Neural progenitor cell (in vitro differentiated cells): ENCODE data around the gene BTBD9. TPM values are rescaled to one million over a fixed set of nuclear protein-coding genes. Genes with fewer than 3 reads are reported as not detected.

Experiments
- DNase-seq: peaks from one replicate; pipeline ENCODE4 v3.0.0-alpha.2; 2016; ENCODE audit warnings: low spot score
- H2AFZ ChIP-seq: fragments of 200-600 bp; sonication (generic); replicated peaks from 2 replicates; pipeline ENCODE4 v1.6.1; 2016; ENCODE audit warnings: antibody characterized with exemption
- H3F3A ChIP-seq: fragments of 200-600 bp; sonication (generic); 2 replicates; pipeline ENCODE4 v1.6.1; 2016; ENCODE audit warnings: antibody characterized with exemption, low read depth
- H3K27ac ChIP-seq: fragments of 200-600 bp; sonication (generic); 2 replicates; pipeline ENCODE4 v1.5.1; 2016; ENCODE audit warnings: mild to moderate bottlenecking
- H3K27me3 ChIP-seq: fragments of 200-600 bp; sonication (generic); 2 replicates; pipeline ENCODE4 v1.6.1; 2016; ENCODE audit warnings: mild to moderate bottlenecking, moderate library complexity
- H3K36me3 ChIP-seq: fragments of 200-600 bp; sonication (generic); 2 replicates; pipeline ENCODE4 v1.5.1; 2016
- H3K4me1 ChIP-seq: fragments of 200-600 bp; sonication (generic); 2 replicates; pipeline ENCODE4 v1.6.1; 2016; ENCODE audit warnings: mixed run types
- H3K4me2 ChIP-seq: fragments of 200-600 bp; sonication (generic); 2 replicates; pipeline ENCODE4 v1.6.1; 2016
- H3K4me3 ChIP-seq: fragments of 200-600 bp; sonication (generic); 2 replicates; pipeline ENCODE4 v1.5.1; 2016
- H3K79me2 ChIP-seq: fragments of 200-600 bp; sonication (generic); 2 replicates; pipeline ENCODE4 v1.6.1; 2016; ENCODE audit warnings: low read depth
- H3K9ac ChIP-seq: fragments of 200-600 bp; sonication (generic); 2 replicates; pipeline ENCODE4 v1.6.1; 2016
- H3K9me3 ChIP-seq: fragments of 200-600 bp; sonication (generic); 2 replicates; pipeline ENCODE4 v1.5.1; 2016; ENCODE audit warnings: low read depth
- H4K20me1 ChIP-seq: fragments of 200-600 bp; sonication (generic); 2 replicates; pipeline ENCODE4 v1.6.1; 2016; ENCODE audit warnings: low read depth
- H3K27ac Mint-ChIP-seq: 3 replicates; pipeline ENCODE4 v1.8.0; 2021; ENCODE audit warnings: mixed read lengths
- H3K27me3 Mint-ChIP-seq: 2 replicates; pipeline ENCODE4 v1.8.0; 2022; ENCODE audit warnings: low read depth, mild to moderate bottlenecking, inconsistent platforms, moderate library complexity, mixed read lengths; ENCODE audit not compliant: insufficient read depth
- H3K36me3 Mint-ChIP-seq: 3 replicates; pipeline ENCODE4 v1.8.0; 2021; ENCODE audit warnings: mixed read lengths
- H3K4me1 Mint-ChIP-seq: 3 replicates; pipeline ENCODE4 v1.8.0; 2021; ENCODE audit warnings: mixed read lengths
- H3K4me3 Mint-ChIP-seq: 3 replicates; pipeline ENCODE4 v1.8.0; 2021; ENCODE audit warnings: mild to moderate bottlenecking, moderate library complexity, mixed read lengths
- H3K9me3 Mint-ChIP-seq: 3 replicates; pipeline ENCODE4 v1.8.0; 2020; ENCODE audit warnings: mixed read lengths
- CTCF ChIP-seq: fragments of 200-600 bp; sonication (generic); IDR thresholded peaks from 2 replicates; pipeline ENCODE4 v1.5.1; 2017; ENCODE audit warnings: antibody characterized with exemption, mild to moderate bottlenecking
- EZH2 ChIP-seq: fragments of 200-600 bp; sonication (generic); IDR thresholded peaks from 2 replicates; pipeline ENCODE4 v1.6.1; 2017; ENCODE audit warnings: antibody characterized with exemption, mild to moderate bottlenecking, moderate library complexity
- EZH2phosphoT487 ChIP-seq: fragments of 200-600 bp; sonication (generic); IDR thresholded peaks from 2 replicates; pipeline ENCODE4 v1.6.1; 2017; ENCODE audit warnings: antibody characterized with exemption
- total RNA-seq: library from RNA; depleted of rRNA; stranded (reverse); fragments of >200 nt; gene quantifications from 2 replicates; pipeline ENCODE4 v1.2.3, GENCODE V29; 2015; ENCODE audit warnings: low replicate concordance

BTBD9 gene
- total RNA-seq, 1 donor from 2014 or later: 16.9 TPM

DNA sequence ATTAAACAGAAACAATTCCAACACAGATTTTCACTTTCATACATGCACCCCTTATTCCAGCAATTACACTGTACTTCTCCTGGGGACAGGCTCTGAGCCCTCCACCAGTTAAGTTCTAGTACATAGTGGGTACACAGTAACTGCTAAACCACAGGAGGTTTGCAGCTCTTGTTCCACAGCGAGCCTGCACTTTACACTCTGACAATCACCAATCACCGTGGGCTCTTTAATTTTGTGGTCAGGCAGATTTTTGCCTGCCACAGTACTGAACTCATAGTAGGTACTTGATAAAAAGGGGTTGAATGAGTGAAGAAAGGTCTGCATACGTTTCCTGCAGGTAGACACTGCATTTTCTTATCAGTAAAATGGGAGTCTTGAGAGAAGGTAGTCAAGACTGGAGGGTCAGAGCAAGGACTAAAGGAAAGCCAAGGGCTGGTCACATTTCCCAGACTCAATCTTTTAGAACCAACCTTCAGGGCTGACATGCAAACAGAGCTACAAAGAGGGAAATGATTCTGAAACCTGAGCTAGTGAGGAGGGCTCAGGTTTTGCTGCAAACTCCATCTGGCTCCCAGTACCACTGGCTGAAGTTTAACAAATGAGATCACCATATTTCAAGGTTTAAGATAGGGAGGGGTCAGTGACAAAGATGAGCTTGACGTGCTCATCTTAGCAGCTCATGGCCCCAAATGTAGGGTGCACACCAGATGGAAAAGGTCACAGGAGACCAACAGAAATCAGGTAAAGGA is 404.6 kb downstream of the BTBD9 start:
- no peak for DNase-seq
- H3F3A ChIP-seq: peaks cover 7% of the 10 kb centered on the region
- no peaks in the 10 kb centered on the region for H3K9me3 ChIP-seq
- H3K27me3 ChIP-seq: no peaks in the 10 kb centered on the region
- no peaks in the 10 kb centered on the region for H3K36me3 Mint-ChIP-seq
- no peak overlapping the region for H2AFZ ChIP-seq
- no peak overlapping the region for H3K27ac Mint-ChIP-seq
- peaks cover 2% of the 10 kb centered on the region for H3K27me3 Mint-ChIP-seq
- TF ChIP-seq EZH2 (no peak), CTCF (no peak), EZH2phosphoT487 (no peak)
- H3K79me2 ChIP-seq: no peaks in the 10 kb centered on the region
- peaks cover 53% of the 10 kb centered on the region for H3K4me1 Mint-ChIP-seq
- no peak overlapping the region for H3K9ac ChIP-seq
- no peaks in the 10 kb centered on the region for H3K9me3 Mint-ChIP-seq
- H3K36me3 ChIP-seq: no peaks in the 10 kb centered on the region
- H3K4me1 ChIP-seq: peaks cover 6% of the 10 kb centered on the region
- no peak overlapping the region for H3K4me3 Mint-ChIP-seq
- H4K20me1 ChIP-seq: peaks cover 1% of the 10 kb centered on the region
- no peak overlapping the region for H3K4me3 ChIP-seq
- no peak overlapping the region for H3K4me2 ChIP-seq
- H3K27ac ChIP-seq: no peak overlapping the region

DNA sequence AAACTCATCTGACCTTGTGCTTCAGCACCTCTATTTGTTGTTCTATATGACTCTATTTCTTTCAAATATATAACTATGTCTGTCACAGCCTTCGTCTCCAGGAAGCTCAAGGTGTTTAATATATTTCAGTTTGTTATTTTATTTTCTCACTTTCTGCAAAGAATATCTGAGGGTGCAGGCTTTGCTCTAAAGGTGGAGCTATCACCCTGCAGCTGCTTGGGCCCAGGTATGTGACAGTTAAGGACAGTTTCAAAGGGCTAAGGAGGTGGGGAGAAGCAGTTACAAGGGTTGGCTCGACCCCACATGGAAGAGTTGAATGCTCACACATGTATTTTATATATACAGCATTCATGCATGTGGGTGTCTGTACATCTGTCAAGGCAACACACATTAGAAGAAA is 405.6 kb downstream of the BTBD9 start:
- Histone ChIP-seq H3K9ac (no peak overlapping the region), H3K36me3 (no peaks in the 10 kb centered on the region), H2AFZ (no peak overlapping the region), H3F3A (peaks cover 7% of the 10 kb centered on the region), H3K4me1 (peaks cover 6% of the 10 kb centered on the region), H3K79me2 (no peaks in the 10 kb centered on the region), H3K4me2 (no peak overlapping the region), H3K27ac (no peak overlapping the region), H3K9me3 (no peaks in the 10 kb centered on the region), H4K20me1 (peaks cover 10% of the 10 kb centered on the region), H3K27me3 (no peaks in the 10 kb centered on the region), H3K4me3 (no peak overlapping the region)
- Mint-ChIP-seq H3K4me1 (peaks cover 54% of the 10 kb centered on the region), H3K9me3 (no peaks in the 10 kb centered on the region), H3K27ac (no peak overlapping the region), H3K4me3 (no peak overlapping the region), H3K36me3 (no peaks in the 10 kb centered on the region), H3K27me3 (peaks cover 4% of the 10 kb centered on the region)
- no peak for DNase-seq
- TF ChIP-seq EZH2: no peak
- peak; percentile 5 for TF ChIP-seq CTCF
- TF ChIP-seq EZH2phosphoT487: no peak

DNA sequence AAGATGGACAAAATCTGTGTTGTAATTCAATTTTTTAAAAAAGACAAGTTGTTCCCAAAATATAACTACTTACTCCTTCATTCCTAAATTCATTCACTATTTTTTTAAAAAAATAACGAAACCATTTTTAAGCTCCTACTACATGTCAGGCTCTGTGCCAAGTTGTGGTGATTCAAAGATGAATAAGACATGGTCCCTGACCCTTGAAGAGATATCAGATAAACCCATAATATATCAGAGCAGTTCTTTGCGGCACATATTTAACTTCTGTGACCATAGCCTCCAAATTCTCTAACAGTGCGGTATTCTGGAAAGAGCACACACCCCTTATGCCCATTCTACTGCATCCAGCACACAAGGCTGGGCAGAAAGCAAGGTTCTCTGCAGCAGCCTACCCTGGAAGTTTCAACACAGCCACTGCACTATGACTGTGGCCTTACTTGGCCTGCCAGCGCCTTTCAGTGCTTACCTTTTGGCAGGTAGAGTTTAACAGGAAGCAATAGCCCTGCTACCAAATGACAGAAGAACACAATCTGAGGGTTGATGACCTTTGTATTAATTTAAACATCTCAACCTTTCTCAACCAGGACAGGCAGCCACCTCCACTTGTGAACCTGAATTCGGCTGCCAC is 406.5 kb downstream of the BTBD9 start:
- TF ChIP-seq EZH2phosphoT487: no peak
- TF ChIP-seq EZH2: no peak
- TF ChIP-seq CTCF: no peak
- Mint-ChIP-seq H3K36me3 (no peaks in the 10 kb centered on the region), H3K9me3 (no peaks in the 10 kb centered on the region), H3K4me3 (no peak overlapping the region), H3K27ac (no peak overlapping the region), H3K4me1 (peaks cover 54% of the 10 kb centered on the region), H3K27me3 (peaks cover 4% of the 10 kb centered on the region)
- H3F3A ChIP-seq: peaks cover 7% of the 10 kb centered on the region
- peaks cover 12% of the 10 kb centered on the region for H4K20me1 ChIP-seq
- H3K27me3 ChIP-seq: no peaks in the 10 kb centered on the region
- no peak overlapping the region for H3K4me2 ChIP-seq
- peaks cover 6% of the 10 kb centered on the region for H3K4me1 ChIP-seq
- no peak overlapping the region for H2AFZ ChIP-seq
- no peak overlapping the region for H3K27ac ChIP-seq
- no peak for DNase-seq
- H3K4me3 ChIP-seq: no peak overlapping the region
- no peaks in the 10 kb centered on the region for H3K36me3 ChIP-seq
- no peaks in the 10 kb centered on the region for H3K9me3 ChIP-seq
- no peaks in the 10 kb centered on the region for H3K79me2 ChIP-seq
- no peak overlapping the region for H3K9ac ChIP-seq
